ENCODE measurements around the gene BTBD8.
"Not testable (repeated sequence)": the region's sequence is repeated elsewhere in the genome, so short reads cannot be mapped to it uniquely, and the experiment has no call there.

Gene BTBD8

DNA sequence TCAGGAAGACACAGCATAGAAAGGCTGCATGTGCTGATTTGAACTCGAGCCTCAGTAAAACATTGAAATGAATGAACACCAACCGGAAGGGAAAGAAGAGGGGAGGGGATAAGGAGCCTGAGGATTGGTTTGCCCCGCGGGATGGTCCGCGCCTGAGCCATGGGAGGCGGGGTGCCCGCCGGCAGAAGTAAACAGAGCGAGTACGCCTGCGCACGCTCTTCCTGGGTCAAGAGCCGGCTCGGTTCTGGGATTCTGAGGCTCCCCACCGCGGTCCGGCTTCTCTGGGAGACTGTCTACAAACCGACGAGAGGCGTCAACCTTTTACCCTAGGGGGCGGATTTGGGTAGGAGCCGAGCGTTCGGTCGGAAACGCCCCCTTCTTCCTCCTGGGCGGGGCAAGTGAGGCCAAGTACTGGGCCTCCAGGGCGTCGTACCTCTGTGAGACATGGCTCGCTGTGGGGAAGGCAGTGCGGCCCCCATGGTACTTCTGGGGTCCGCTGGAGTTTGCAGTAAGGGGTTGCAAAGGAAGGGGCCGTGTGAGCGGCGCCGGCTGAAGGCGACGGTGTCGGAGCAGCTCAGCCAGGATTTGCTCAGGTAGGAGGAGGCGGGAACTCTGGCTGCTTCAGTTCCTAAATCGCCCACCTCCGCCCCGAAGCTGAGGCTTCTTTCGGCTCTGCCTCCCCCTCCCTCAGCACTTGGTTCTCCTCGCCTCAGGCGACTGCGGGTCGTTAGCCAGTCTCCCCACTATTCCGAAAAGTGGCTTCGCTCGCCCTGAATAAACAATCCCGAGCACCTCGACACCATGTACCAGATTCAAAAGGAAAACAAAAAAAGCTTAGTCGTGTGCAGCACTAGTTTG, at the start of gene BTBD8:
BTBD8 (plus strand) TSS at position 218 of the 858 bp plus-strand sequence; CDS start at position 445, 227 bp downstream.
- peak; percentile 92 for DNase-seq

DNA sequence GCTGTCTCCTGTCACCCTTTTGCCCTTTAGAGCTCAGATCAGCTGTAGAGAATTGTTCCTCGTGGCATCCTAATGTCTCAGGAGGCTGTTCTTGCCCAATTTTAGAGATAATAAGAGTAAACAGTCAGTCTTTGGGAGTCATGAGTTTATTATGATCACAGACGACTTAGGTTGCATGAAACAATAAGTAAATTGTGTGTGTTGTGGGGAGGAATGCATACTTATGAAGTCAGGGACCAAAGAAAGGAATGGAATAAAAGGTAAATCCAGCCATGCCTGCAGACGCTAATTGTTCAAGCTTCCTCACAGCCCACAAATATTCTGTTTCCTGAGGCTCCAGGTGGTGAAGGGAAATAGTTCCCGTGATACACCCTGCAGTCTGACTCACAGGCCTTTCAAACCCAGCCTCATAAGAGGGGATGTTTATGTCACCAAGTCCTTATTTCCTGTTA, 49.5 kb upstream of the BTBD8 start:
- peak; percentile 20 for DNase-seq

DNA sequence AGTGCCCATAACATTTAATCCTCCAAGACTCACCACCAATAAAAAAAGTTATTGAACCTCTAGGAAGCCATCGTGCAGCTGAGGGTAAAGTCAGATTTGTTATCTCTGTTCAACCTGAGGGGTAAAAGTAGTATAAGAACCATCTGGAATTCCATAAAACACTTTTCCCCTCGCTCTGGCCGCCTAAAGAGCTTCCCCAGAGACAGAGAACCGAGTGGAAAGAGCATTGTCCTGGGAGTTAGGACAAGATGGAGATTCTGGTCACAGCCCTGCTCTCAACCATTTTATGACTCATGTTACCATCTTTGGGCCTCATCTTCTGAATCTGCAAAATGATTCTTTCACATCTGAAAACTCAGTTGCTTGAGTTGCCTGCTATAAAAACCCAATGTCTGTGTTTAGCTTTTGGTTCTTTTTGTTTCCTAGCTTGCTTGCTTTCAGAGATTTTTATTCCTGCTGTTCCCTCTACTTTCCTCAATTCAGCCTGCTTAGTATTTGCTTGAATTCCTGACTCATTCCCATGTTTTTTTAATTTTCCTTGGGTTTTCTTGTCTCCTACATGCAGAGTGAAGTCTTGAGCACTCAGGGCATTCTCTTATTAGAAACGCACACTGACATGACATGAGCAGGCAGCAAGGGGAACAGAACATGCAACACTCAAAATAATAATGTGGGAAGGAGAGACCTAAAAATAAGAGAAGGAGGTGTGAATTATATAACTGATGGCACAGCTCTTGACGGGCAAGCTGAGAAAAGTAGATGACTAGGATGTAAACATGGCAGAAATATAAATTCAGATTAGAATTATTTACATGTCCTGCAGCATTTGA, 48.6 kb upstream of the BTBD8 start:
- DNase-seq, result no peak

DNA sequence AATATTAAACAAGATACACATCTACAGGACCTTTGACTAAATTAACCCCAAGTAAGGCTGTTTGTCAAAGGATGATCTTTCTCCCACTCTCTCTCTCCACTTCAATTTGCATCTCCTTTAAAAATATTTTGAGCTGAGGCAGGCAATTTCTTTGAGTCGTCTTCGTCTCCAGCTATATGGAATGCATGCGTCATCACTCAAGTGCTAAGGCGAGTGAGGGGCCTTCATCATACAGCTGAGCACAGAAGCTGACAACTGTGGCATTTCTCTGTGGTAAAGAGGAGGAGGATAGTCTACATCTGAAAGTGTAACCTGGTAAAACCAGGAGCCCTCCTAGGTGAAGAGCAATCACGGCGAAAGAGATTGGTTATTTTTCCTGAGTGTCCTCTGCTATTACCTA, 42.7 kb upstream of the BTBD8 start:
- no peak for DNase-seq

DNA sequence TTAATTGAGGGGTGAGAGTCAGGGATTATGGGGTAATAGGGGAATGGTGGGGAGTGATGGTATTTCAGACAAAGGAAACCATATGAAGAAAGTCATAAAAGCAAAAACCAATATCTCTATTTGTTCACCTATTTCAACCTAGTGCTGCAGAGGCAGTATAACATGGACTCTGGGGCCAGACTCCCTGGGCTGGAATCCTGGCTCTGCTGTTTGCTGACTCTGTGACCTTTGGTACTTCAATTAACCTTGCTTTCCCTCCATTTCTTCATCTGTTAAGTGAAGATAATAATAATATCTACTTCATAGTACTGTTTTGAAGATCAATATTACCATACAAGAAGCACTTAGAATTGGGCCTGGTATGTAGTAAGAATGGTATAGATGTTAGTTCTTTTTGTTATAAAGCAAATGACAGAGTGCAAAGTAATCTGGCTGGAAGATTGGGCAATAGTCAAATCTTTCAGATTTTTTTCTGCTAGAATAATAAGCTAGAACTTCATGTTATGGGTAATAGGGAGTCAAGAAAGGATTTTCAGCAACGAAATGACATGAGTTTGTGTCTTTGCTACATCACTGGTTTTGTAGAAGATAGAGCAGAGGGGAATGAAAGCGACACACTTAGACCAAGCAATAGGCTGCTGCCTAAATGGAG, 41.3 kb upstream of the BTBD8 start:
- no peak for DNase-seq

DNA sequence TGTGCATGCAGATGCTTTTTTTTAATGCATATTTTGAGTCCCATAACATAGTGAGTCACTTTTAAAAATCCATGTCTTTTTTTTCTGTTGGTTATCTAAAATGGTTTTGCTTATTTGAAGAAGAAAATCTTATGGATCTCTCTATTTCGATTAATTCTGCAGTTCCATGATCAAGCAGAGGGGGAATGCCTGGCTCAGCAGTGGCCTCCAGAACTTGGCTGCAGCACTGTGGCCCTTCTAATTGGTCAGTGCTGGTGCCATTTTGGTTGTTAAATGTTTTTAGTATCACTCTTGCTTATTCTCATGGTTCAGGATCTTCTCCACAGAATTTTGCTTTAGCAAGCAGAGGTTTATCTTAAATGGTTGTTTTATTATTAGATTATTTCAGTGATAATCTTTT, 39.2 kb upstream of the BTBD8 start:
- DNase-seq, result no peak

DNA sequence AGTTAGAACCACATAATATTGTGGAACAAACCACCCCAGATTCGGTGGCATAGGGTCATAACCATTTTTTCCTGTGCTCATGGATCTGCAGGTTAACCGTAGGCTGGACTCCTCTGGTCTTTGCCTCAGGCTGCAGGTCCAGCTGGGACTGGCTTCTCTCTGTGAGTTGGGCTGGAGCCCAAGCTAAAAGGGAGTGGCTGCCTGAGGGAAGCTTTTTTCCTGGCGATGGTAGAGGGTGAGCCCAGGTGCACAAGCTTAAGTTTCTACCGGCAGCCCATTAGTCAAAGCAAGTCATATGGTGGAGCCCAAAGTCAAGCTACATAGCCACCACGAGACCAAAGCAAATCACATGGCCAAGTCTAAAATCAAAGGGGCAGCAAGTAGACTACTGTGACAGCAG, 36.5 kb upstream of the BTBD8 start:
- DNase-seq, result no peak

DNA sequence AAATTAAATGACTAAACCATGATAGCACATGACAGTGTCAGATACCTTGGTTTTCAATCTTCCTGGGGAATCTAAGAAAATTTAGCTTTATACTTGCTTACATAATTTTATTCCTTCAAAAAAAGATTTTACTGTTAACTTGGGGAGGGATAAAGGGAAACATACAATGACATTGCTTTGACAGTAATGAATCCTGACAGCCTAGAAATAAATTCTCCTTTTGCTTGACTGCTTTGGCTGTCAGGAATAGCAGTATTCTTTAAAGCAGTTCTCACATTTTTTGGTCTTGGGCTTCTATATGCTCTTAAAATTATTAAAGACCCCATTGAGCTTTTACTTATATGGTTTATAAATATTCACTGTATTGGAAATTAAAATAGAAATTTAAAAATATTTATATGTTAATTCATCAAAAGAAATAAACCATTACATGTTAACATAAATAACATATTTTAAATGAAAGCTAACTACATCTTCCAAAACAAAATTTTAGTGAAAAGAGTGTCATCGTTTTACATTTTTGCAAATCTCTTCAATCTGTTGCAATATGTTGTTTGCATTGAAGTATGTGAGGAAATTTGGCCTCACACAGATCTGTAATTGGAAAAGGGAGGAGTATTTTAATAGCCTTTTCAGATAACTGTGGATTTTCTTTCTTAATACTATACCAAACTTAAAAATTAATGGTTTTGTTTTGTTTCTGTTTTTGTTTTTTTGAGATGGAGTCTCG, 34.2 kb upstream of the BTBD8 start:
- no peak for DNase-seq

DNA sequence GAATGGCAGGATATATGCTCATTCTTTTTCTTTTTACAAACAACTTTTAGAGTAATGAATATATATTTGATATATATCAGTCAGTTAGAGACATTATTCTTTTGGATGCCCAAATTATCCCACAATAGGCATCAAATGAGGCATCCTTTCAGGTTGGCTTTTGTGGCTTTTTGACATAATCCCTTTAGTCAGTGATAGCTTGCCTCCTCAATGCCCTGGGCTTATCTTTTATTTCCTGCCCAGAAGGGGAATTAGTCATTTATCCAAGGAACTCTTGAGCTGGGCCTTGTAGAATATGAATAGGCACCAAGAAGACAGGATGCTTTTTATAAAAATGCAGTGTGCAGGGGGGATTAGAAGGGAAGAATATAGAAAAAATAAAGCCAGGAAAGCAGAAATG, 28.2 kb upstream of the BTBD8 start:
- DNase-seq, result no peak

DNA sequence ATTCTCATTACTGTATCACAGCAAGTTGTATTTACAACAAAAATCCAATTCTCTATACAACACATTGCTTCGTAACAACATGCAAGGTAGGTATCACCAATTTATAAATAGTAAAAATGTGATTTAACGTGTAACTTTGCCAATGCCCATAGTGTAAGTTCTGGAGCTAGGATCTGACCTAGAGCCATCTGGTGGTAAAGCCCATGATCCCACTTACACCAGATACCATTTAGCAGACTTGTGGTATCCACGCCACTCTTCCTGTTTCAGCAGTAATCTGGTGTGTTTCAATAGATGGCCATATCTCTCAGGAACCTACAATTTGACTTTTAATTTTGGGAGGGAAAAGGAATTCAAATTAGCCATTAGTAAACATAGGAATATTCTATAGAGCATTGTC, 15.1 kb upstream of the BTBD8 start:
- DNase-seq, result no peak

DNA sequence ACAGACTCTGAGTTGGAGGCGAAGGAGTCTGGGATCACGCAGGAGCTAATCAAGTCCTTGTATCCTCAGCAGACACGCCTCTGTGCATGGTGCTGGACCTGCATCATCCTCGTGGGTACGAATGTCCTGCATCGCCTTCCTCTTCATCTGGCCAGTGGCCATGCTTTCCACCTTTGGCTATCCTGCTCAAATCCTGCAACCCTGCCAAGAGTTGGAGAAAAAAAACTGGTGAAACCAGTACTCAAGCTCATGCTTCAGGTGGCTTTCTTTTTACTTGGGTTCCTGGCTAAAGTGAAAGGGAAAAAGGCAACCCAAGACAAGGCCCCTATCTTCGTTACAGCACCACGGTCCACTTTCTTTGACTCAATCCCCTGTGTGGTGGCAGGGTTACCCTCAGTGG, 13.8 kb upstream of the BTBD8 start:
- DNase-seq, result no peak

DNA sequence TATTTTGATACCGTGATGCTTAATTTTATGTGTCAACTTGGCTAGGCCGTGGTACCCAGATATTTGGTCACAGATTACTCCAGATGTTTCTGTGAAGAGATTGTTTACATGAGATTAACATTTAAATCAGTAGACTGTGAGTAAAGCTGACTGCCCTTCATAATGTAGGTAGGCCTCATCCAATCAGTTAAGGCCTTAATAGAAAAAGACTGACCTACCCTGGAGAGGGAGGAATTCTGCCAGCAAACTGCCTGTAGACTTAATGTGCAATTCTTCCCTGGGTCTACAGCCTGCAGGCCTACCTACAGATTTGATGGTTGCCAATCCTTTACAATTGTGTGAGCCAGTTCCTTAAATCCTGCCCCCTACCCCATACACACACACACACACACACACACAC, 9.3 kb upstream of the BTBD8 start:
- no peak for DNase-seq

DNA sequence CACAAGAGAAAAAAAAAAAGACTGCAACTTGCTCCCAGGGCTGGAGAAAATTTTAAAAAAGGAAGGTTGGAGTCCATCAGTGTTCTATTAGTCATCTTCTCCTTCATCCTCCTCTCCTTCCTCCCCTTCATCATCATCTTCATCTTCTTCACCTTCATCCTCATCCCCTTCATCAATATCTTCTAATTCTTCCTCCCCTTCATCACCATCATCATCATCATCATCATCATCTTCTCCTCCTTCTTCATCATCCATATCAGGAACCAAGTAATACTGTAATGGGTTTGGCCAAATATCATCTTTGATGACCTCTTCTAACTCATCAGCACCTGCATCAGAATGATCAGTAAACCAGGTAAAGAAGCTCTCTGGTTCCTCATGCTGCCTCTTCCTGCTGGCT, 5.7 kb upstream of the BTBD8 start:
- not testable (repeated sequence) for DNase-seq

DNA sequence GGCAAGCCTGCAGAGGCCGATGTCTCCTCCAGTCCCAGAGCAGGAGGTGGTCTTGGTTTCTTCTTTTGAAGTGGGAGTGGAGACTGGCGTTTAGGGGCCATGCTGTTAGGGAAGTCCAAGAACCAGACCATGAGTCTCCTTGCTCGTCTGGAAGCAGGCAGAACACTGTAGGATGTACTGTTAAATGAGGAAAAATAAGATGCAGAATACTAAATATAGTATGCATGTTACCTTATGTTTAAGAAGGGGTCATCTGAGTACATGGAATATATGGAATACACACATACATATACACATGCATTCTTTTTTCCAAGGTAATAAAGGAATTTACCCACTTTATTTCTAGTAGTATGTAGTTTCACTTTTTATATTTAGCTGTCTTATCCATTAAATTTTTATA, 4.8 kb upstream of the BTBD8 start, which contains the start of gene SETSIP:
SETSIP (minus strand) TSS at position 101 of the 400 bp plus-strand sequence; CDS start at position 101, 0 bp downstream.
- no peak for DNase-seq

DNA sequence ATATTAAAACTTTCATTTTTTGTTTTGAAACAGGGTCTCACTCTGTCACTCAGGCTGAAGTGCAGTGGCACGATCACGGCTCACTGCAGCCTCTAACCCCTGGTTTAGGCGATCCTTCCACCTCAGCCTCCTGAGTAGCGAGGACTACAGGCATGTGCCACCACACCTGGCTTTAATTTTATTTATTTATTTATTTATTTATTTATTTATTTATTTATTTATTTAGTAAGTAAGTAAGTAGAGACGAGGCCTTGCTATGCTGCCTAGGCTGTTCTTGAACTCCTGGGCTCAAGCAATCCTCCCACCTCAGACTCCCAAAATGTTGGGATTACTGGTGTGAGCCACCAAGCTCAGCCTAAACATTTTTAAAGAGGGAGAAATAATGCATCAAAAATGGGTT, 3.8 kb upstream of the BTBD8 start:
- no peak for DNase-seq

DNA sequence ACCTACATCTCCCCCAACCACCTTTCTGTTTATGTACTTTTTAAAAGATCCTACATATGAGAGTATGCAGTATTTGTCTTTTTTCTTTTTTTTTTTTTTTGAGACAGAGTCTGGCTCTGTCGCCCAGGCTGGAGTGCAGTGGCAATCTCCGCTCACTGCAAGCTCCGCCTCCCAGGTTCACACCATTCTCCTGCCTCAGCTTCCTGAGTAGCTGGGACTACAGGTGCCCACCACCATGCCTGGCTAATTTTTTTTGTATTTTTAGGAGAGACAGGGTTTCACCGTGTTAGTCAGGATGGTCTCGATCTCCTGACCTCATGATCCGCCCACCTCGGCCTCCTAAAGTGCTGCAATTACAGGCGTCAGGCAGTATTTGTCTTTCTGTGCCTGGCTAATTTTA, 2.1 kb upstream of the BTBD8 start:
- not testable (repeated sequence) for DNase-seq

DNA sequence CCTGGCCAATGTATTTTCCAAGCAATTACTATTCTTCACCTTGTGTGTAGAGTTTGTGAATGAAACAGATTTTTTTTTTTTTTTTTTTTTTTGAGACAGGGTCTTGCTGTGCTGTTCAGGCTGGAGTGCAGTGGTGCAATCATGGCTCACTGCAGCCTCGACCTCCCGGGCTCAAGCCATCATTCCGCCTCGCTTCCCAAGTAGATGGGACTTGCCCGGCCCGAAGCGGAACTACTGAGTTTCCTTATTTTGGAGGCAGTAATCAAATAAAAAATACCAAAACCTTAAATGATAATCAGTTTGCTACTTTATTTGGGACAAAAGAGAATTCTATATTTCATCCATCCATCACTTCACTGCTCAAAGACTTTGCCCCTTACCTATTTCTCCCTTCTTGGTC, 704 bp upstream of the BTBD8 start:
- no peak for DNase-seq

DNA sequence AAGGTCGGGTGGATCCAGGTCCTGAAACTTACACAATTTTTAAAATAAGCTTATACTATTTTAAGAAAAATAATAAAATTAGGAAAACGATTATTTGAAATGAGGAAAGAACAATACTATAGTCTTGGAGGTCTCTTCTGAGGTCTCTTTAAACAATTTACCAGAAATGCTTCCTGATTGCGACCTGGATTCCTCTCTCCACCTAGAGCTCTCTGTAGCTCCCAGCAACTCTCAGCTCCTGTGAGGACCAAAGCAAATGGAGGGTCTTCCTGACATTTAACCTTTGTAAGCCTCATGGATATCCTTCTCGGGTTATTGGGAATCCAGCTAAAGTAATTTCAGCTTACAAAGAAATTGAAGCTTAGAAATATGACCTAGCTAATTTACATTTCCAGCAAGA, 886 bp downstream of the BTBD8 start:
- DNase-seq, result no peak

DNA sequence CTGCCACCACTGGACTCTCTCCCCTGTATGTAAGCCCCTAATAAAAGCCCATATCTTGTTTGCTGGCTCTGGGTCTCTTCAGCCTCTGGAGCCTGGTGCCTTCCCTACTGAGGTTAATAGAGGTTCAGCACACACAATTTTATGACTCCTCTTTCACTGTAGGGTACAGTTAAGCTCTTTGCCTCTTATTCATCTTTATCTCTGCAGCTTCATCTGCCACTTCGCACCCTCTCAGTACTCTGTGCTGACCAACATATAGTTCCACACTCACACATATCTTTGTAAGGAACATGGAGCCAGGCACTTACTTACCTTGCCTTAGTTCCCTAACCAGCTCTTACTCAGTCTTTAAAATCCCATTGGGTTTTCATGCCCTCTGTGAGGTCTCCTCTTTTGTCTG, 4.5 kb downstream of the BTBD8 start:
- DNase-seq, result no peak

DNA sequence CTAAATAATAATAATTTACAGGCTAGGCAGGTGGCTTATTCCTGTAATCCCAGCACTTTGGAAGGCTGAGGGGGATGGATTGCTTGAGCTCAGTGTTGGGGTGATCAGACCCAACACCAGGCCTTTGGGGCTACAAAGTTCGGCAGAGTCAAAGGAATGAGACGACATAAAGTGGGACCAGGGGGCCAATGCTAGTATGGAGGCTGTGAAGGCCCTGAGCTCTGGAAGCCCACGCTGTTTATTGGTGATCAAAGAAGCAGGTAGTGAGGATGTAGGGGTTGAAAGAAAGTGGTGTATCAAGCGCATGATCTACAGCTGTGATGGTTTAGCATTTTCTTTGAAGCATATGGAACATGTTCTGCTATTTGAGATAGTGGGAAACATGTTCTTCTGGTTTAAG, 5.6 kb downstream of the BTBD8 start:
- DNase-seq, result no peak

DNA sequence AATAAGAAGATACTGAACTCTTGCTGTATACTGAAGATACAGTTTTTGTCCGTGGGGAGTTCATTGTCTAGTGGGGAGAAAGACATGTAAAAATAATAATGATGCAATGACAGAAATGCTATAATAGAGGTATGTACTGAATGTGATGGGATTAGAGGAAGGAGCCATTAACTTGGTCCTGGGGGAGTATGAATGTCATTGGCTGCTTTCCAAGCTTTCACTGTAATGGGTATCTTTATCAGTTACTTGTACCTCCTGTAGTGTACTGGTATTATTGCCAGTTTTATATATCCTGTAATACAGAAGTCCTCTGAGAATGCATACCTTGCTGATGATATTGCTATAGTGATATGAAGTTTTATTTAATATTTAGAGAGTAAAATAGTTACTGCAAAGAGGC, 7.4 kb downstream of the BTBD8 start:
- no peak for DNase-seq

DNA sequence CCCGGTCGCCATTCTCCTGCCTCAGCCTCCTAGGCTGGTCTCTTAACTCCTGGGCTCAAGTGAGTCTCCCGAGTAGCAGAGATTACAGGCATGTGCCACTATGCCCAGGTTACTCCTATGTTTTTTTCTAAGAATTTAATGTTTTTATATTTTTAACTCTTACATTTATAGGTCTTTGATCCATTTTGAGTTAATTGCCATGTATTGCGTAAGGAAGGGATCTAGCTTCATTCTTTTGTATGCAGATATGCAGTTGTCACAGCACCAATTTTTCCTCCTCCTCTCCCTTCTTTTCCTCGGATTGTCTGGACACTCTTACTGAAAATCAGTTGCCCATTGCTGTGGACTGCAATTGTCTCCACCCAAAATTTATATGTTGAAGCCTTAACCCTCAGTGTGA, 11.5 kb downstream of the BTBD8 start:
- no peak for DNase-seq

DNA sequence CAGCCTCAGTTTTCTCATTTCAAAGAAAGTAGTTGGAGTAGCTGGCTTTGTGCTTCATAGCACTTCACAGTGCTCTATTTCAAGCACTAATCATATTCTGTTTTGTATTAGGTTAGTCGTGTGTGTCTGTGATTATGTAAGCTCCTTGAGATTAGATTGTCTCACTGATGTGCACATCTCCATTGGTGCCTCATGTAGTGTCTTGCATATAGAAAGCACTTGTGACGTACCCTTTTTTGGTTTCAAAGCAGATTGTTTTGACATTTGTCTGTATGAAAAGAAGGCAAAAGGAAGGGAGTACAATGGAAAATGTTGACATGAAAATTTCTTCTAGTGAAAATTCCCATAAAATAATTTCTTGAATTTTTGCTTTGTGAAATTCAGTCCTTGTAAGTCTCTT, 13.9 kb downstream of the BTBD8 start:
- no peak for DNase-seq

Measured in CD4-positive, alpha-beta T cell treated with Interleukin-17A for 4 hours (primary cell).